Renal pelvis (tissue), 4 donors: ENCODE data around the gene TBX19. TPM values are rescaled to one million over a fixed set of nuclear protein-coding genes. Genes with fewer than 3 reads are reported as not detected.
A peak's percentile ranks its signal among the peaks of the same experiment; 100 is the strongest.

Source experiments
- DNase-seq: peaks from one replicate; pipeline ENCODE4 v3.0.0-alpha.2; 2013
- polyA plus RNA-seq, 3 donors: library from polyadenylated mRNA; unstranded; fragments of 120-200 nt; gene quantifications; one replicate each; pipeline ENCODE4 v1.2.1, GENCODE V29; 2013; ENCODE audit not compliant: insufficient read length in 3 of 3

TBX19 gene
- polyA plus RNA-seq, 3 donors, result 1.9 to 3.7 (median 3.0) TPM

DNA sequence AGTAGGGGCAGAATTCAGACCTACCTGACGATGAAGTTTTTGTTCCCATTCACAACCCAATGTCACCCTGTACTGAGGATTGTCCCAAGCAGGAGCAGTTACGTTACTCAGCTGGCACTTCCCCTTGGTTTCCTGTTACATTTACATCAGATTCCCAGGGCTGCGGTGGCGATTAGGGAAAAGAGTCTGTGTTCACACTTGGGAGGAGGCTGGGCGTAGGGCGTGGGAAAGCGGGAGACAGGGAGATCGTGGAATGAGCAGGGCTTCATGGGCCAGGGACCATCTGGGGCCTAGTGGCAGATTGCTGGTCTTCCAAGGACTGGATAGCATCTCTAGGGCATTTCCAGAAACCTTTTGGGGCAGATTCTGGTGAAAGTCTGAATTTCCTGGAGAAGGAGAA, 39.0 kb downstream of the TBX19 start:
- no peak for DNase-seq

DNA sequence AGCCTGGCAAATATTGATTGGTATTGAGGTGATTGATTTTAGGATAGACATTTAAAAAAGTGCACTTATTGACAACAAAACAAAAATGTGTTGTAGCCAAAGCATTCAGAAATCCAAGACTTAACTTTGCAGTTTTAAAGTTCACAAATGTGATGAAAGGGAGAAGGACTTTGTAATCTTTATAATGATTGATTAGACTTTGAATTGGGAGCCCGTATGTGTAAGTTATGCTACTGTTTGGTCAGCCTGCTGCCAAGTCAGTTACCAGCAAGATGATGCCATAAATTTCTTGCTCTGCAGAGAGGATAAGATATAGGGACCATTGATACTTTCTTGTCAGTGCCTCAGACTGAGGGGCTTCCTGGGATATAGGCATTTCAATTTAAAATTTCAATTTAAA, 39.5 kb downstream of the TBX19 start:
- no peak for DNase-seq

DNA sequence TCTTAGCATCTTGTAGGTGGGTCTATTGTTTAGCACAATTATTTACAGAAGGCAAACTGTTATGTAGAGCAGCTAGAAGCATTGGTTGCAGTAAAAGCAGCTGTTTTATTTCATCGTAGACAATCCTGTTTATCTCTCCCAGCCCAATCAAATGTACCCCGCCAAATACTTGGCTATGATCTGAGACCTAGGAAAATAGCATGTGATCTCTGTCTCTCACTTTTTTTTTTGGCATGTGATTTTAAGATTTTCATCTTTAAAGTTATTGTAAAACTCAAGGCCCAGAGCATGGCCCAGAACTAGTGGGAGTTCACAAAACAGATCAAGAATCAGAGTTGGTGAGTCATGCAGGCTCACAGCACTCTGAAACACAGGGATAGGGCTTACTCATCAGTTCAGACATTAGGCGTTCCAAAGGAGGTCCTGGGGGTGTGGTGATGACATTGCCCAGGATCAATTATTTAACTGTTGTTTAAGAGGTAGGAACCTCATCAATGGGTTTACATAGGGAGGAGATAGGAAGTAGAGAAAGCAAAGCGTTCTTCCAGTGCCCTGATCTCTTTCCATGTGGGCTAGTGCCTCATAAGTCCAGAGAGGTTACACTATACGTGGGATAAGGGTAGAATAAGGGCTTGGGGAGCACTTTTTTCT, 40.2 kb downstream of the TBX19 start:
- DNase-seq, result peak; percentile 22

DNA sequence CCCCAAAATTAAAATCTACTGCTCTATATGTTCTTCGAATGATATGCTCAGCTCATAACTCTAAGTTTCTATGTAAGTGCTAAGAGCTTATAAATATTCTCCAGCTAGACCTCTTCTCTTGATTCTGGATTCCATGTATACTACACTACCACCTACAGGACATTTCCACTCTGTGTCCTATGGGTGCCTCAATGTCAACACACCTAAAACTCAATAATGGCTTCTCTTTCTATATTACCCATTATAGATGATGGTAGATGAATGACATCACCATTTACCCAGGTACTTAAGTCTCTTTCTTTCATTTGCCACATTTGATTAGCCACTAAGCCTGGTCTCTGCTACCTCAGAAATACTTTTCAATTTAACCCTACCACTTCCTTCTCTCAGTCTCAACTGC, 41.3 kb downstream of the TBX19 start:
- no peak for DNase-seq

DNA sequence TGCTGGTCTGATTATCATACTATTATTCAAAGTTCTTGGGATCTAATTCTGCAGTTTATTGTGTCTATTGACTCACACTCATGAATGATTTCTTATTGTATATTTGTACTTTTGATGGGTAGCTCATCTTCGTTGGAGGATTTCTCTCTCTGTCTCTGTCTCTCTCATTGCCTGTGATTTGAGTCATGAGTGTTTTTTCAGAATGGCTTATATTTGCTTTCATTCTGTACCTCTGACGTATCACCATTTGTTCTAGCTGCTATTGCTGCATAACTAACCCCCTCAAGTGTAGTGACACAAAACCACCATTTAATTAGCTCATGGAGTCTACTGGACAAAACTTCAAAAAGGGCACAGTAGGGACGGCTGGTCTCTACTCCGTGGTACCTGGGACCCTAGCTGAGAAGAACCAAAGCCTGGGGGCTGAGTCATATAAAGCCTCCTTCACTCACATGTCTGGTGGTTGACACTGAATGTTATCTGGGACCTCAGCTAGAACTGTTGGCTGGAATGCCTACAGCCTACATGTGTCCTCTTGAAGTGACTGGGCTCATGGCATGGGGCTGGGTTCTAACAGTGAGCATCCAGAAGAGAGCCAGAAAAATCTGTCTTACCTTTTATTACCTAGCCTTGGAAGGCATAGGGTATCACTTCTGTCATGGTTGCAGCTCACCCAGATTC, 44.2 kb downstream of the TBX19 start:
- DNase-seq, result no peak

DNA sequence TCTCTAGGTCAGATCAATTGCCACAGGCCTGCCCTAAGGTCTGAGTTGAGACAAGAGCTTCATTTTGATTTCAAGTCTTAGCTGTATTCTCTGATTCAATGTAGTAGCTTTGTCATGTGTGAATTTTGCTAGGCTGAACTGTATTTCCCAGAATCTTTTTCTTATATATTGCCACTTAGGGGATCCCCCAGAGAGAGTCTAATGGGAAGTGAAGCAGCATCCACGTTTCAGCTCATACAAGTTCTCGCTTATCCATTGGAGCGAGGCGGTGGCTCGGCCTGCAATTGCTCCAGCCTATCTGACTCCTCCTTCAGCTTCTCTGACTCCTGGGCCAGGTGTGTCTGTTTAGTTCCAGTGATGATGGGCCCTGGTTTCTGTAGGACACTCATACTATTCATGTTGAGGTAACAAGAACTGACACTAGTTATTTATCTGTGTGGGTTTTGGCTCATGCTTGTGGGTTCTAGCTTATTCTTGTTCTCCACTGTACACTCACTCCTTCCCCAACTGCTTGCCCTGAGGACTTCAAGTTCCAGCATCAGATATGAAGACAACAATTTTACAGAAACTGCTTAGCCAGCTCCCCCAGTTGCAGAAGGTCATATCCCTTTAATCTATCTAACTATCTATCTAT, 48.2 kb downstream of the TBX19 start:
- no peak for DNase-seq

DNA sequence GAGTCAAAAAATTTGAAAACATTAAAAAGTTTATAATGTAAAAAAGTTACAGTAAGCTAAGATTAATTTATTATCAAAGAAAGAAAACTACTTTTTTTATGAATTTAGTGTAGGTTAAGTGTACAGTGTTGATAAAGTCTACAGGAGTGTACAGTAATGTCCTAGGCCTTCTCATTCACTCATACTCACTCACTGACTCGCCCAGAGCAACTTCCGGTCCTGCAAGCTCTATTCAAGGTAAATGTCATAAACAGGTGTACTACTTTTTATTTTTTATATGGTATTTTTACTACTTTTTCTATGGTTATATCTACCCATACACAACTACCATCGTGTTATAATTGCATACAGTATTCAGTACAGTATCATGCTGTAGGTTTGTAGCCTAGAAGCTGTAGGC, 49.6 kb downstream of the TBX19 start:
- DNase-seq, result no peak

DNA sequence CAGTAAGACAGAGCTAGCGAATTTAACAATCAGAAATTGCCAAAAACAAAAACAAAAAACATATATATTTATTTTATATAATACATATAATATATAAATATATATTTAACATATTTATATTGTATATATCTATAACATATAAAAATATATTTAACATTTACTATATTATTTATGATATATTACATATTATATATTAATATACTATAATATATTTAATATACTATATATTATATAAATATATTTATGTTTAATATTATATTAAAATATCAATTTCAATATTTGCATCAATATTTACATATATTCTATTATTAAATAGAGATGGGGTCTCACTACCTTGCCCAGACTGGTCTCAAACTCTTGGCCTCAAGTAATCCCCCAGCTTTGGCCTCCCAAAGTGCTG, 50.9 kb downstream of the TBX19 start:
- DNase-seq, result no peak

DNA sequence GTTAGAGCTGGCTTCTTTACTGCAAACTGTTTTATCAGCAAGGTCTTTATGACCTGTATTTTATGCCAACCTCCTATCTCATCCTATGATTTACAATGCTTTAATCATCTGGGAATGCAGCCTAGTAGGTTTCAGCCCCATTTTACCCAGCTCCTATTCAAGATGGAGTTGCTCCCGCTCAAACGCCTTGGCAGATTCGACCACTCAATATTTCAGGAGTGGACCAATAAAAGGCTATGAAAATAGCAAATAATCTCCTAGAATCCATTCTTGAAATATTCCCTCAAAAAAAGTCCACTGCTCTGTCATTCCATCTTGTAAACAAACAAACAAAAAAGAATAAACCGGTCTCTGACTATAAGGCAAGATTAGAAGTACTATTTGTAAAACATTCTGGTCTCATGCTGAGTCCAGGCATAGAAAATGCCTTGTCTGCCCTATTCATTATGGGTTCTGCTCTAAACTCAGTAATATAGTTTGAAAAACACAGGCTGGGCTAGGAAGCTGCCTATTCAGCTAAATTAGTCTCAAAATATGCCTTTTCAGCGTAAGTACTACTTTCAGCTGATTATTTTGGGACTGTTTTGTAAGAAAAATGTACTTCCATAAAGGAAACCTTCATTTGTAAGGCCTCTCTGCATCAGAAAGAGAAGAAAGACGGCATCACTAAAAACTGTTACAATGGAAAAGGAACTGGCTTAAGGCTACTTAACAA, 53.0 kb downstream of the TBX19 start:
- DNase-seq, result no peak

DNA sequence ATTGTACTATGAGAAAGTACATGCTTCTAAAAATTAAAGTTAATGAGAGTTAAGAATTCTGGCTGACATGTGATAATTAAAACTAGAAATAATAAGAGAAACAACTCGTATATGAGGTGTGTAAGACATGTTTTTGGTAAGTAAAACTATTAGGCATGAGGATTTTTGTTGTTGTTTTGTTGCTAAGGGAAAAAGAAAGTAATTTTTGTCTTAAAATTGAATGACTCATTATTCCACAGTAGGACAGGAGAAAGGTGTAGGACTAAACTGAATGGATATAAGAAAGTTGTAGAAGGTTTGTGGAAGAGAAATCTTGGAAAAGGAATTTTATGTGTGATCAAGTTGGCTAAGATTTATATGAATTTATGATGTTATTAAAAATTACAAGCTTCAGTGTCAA, 54.8 kb downstream of the TBX19 start:
- no peak for DNase-seq

DNA sequence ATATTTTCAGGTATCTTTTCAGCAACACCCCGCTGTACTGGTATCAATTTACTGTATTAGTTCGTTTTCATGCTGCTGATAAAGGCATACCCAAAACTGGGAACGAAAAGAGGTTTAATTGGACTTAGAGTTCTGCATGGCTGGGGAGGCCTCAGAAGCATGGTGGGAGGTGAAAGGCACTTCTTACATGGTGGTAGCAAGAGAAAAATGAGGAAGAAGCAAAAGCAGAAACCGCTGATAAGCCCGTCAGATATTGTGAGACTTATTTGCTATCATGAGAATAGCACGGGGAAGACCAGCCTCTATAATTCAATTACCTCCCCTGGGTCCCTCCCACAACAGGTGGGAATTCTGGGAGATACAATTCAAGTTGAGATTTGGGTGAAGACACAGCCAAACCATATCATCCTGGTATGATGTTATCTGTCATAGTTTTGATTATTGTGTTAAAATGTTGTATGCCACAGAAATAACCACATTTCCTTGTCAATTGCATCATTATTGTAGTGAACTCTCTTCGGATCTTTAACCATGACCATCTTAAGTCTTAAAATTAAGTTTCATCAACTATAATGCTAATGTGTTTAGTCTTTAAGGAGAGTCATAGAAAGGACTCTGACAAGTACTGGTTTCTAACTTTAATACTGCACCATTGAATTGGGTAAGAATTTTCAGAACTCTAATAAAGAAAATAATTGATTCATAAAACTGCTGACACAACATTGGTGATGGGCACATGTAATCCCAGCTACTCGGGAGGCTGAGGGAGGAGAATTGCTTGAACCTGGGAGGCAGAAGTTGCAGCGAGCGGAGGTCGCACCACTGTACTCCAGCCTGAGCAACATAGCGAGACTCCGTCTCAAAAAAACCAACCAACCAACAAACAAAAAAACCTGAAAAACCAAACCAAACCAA, 58.2 kb downstream of the TBX19 start:
- no peak for DNase-seq

DNA sequence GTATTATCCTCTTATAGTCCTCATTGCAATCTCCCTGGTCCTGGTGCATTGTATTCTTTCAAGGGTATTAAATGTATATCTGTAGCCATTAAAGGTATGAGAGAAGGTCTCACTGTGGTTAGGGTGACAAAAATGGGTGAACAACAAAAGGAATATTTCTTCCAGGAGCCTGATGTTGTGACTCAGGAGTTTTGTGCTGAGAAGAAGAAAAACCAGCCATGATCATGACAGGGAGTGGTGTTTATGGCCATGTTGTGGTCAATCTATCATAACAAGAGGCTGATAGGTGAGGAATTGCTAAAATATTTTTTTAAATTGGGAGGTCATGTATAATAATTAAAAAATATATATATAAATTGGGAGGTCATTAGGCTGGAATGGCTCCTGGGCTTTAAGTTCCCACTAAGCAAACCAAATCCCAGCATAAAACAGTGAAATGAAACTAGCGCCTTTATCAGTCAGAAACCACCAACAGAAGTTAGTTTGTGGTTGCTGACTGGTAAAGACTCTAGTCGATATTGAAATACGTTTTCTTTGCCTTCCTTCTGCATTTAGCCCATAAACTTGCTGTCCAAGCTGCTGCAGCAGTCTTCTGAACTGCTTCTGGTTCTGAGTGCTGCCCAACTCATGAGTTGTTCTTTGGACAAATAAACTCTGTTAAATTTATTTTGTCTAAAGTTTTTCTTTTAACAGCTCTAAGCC, 60.3 kb downstream of the TBX19 start:
- no peak for DNase-seq

DNA sequence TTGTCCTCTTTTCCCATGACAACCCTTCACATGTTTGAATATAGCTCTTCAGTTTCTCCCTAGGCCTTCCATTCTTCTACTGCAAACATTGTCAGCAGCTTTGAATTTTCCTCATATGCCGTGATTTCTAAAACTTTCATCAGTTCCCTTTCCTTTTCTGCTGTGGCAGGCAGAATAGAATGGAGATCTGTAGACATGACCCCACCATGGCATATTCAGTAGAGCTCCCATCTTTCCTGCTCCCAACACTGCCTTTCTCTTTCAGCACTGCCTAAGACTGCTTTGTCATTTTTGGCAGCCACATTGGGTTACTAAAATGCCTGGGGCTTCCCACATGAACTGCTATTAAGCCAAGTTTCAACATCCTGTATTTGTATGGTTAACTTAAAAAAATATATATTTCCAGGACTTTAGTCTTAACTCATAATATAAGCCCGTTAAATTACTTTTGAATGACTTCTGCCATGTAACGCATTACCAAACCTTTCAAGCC, 60.9 kb downstream of the TBX19 start:
- no peak for DNase-seq

DNA sequence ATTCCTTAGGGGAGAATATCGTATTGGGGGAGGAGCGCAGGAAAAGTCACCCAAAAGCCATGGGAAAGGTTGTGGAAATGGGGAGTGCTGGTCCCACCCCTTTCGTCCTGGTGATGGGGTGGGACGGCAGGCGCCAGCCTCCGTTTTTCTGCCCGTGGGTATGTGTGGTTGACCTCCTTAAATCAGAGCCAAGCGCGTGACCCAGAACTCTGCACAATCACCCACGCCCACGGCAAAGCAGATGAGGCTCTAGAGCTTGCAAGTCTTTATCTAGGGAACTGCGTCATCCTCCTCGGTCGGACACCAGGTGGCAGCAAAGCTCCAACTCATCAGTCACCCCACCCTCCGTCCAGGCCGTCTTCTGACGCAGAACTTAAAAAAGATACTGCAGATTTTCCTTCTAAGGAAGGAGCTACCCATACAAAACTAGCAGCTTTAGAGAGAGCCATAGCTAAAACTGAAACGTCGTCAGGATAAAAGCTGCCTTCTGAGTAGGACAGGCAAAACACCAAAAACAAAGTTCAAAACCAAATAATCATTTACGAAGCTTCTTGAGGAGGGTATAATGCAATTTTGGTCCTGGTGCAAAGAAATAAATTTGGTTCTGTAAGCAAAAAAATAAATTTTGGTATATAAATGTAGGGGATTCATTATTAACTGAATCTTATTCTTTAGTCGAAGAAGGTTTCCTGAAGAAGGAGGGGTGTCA, 62.0 kb downstream of the TBX19 start:
- DNase-seq, result peak; percentile 71

DNA sequence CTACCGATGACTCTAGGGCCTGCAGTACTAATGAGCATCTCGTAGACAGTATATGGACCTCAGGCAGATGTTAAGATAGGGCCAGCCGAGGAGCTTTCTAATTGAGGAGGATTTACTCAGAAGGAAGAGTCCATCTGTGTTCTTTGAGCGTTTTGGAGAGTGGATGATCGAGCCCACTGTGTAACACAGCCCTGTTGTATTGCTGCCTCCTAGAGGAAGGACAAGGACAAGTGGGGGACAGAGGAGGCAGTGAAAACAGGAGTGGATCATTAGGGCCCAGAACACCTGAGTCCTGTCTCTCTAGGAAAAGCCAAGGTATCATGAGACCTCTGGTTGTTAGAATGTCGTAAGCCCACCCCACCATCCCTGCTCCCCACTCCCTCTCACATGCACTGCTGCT, 62.9 kb downstream of the TBX19 start:
- no peak for DNase-seq

DNA sequence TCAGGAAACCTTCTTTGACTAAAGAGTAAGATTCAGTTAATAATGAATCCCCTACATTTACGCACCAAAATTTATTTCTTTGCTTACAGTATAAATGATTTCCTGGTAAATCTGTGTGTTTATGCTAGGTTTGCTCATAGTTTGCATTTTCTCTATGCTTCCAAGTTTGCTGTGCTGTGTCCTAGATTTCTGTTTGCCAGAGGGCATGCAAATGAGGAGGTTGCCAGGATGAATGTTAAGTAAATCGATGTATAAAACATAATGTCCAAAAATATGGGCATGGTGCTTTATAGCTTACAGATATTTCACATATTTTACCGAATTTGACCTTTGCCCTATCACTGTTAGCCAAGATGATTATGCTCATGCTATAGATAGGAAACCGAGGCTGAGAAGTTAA, 63.8 kb downstream of the TBX19 start:
- no peak for DNase-seq

DNA sequence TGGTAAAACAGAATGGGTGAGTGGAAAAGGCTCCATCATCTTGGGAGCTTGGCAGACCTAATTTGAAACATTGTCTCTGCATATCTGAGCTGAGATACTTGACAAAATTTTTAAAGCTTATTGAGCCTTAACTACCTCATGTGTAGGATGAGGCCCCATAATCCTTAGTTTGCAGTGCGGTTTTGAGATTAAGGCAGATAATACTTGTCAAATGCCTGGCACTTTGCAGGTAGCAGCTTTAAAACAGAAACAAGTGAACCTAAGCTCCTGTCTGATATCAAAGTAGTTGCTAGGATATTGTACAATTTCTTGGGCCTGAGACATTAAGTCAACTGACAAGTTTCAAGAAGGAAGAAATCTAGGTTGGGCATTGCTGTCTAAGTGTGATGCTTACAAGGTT, 65.3 kb downstream of the TBX19 start:
- no peak for DNase-seq

DNA sequence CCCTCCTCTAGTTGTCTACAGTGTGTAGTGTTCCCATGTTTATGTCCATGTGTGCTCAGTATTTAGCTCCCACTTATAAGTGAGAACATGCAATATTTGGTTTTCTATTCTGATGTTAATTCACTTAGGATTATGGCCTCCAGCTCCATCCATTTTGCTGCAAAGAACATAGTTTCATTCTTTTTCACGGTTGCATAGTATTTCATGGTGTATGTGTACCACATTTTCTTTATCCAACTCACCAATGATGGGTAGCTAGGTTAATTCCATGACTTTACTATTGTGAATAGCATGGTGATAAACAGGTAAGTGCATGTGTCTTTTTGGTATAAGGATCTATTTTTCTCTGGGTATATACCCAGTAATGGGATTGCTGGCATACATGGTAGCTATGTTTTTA, 67.0 kb downstream of the TBX19 start:
- no peak for DNase-seq

DNA sequence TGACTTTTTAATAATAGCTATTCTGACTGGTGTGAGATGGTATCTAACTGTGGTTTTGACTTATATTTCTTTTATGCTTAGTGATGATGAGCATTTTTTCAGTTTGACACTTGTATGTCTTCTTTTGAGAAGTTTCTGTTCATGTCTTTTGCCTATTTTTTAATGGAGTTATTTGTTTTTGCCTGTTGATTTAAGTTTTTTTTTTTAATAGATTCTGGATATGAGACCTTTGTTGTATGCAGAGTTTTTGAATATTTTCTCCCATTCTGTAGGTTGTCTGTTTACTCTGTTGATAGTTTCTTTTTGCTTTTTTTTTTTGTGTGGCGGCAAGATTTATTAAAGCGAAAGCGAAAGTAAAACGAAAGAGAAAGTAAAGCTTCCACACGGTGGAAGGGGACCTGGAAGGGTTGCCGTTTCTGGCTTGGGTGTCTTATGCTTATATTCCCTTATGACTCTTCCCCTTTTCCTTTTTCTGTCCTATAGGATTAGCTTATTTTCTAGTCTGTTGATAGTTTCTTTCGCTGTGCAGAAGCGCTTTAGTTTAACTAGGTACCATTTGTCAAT, 67.6 kb downstream of the TBX19 start:
- DNase-seq, result no peak
